ENCODE results near the gene NPRL2. TPM values are rescaled to one million over a fixed set of nuclear protein-coding genes. Genes with fewer than 3 reads are reported as not detected.

NPRL2 gene
- total and polyA plus RNA-seq, 2 experiments from 2014 or later: 22.3 to 27.7 TPM

- no peak for TF ChIP-seq ZNF462 (CRISPR knock-in tag; IDR thresholded peaks at IDR 0.05)
- no peak for TF ChIP-seq NANOG (IDR thresholded peaks at IDR 0.05; ENCODE audit: borderline replicate concordance)
- peak; percentile 10; the same call in 1 of the 2 replicates for TF ChIP-seq ETS1 (IDR thresholded peaks at IDR 0.05)
- TF ChIP-seq POLR2AphosphoS5 (IDR thresholded peaks at IDR 0.05; ENCODE audit: low read depth): peak; percentile 86
- peak; percentile 89 for TF ChIP-seq CREB1 (CRISPR knock-in tag; IDR thresholded peaks at IDR 0.05; ENCODE audit: low read depth)
- no peak for TF ChIP-seq EZH2phosphoT487 (IDR thresholded peaks at IDR 0.05; ENCODE audit: unreplicated experiment)
- H3K36me3 ChIP-seq (ENCODE audit: insufficient read depth): peaks cover 8% of the 10 kb centered on the region
- H3K4me2 ChIP-seq: peak within 1 kb of the TSS; percentile 97
Measured at GRCh38 chr3:50327943-50328691, 22.5 kb downstream of the NPRL2 start, which contains the start of gene TUSC2. TSS of gene TUSC2 (minus strand) at chr3:50328223. CDS start at chr3:50328099, 124 bp downstream.

More at GRCh38 chr3:50327943-50328691, 22.5 kb downstream of the NPRL2 start, which contains the start of gene TUSC2:
- peak within 1 kb of the TSS; percentile 91 for H3K4me3 Mint-ChIP-seq
- ATAC-seq: peak; percentile 88
- H3K36me3 Mint-ChIP-seq (ENCODE audit: low read depth): peaks cover 40% of the 10 kb centered on the region
- H3K27ac Mint-ChIP-seq: peak within 1 kb of the TSS; percentile 78
- H3F3A ChIP-seq (replicated peaks; ENCODE audit: low read depth): peaks cover 24% of the 10 kb centered on the region; the same call in 1 of the 2 replicates
- H2AFZ ChIP-seq: peak within 1 kb of the TSS; percentile 83; the same call in 1 of the 2 replicates
- H3K9me3 Mint-ChIP-seq: no peaks in the 10 kb centered on the region
- peaks cover 27% of the 10 kb centered on the region for H3K4me1 Mint-ChIP-seq
- peak; percentile 100 for DNase-seq (ENCODE audit: low spot score)
- H4K20me1 ChIP-seq (replicated peaks; ENCODE audit: insufficient read depth): peaks cover 8% of the 10 kb centered on the region; the same call in 1 of the 2 replicates
- no peaks in the 10 kb centered on the region for H3K27me3 ChIP-seq (ENCODE audit: insufficient read depth)
- peaks cover 13% of the 10 kb centered on the region for H3K27me3 Mint-ChIP-seq (ENCODE audit: insufficient read depth, low read depth, poor library complexity)
- no peaks in the 10 kb centered on the region for H3K9me2 ChIP-seq (ENCODE audit: insufficient read depth)
- H3K27ac ChIP-seq (ENCODE audit: low read depth): peak within 1 kb of the TSS; percentile 69
- H3K4me1 ChIP-seq (ENCODE audit: insufficient read depth): peaks cover 13% of the 10 kb centered on the region
- H3K4me3 ChIP-seq: peak within 1 kb of the TSS; percentile 94
- H3K79me2 ChIP-seq (replicated peaks; ENCODE audit: insufficient read depth): peaks cover 13% of the 10 kb centered on the region
